Stimulated activated CD8-positive, alpha-beta memory T cell treated with anti-CD3 and anti-CD28 coated beads, Interleukin-4, amount 100 ng/mL, for 4 hours (primary cell): Measurements from ENCODE around the gene KCNH2.

Experiments used
- DNase-seq, 2 donors: peaks; one replicate each; pipeline ENCODE4 v3.0.0-alpha.2; 2020; ENCODE audit warnings: low read depth in 2 of 2, low spot score in 1 of 2

KCNH2 gene

GRCh38 chr7:150949564-150949963 is 28.6 kb downstream of the KCNH2 start:
- DNase-seq: no peak

GRCh38 chr7:150948791-150949251 is 29.3 kb downstream of the KCNH2 start:
- no peak for DNase-seq

GRCh38 chr7:150947761-150948651 is 30.1 kb downstream of the KCNH2 start:
- DNase-seq: no peak

- DNase-seq: no peak
These were observed 30.8 kb downstream of the KCNH2 start for GRCh38 chr7:150947241-150947745.

GRCh38 chr7:150946421-150947240 is 31.5 kb downstream of the KCNH2 start:
- DNase-seq: no peak

- DNase-seq: no peak
These were observed 32.2 kb downstream of the KCNH2 start for GRCh38 chr7:150945853-150946420.

- DNase-seq: no peak
These were observed 32.8 kb downstream of the KCNH2 start for GRCh38 chr7:150945171-150945852.

GRCh38 chr7:150944066-150945042 is 33.8 kb downstream of the KCNH2 start:
- no peak for DNase-seq

GRCh38 chr7:150943453-150943814 is 34.7 kb downstream of the KCNH2 start:
- no peak for DNase-seq

GRCh38 chr7:150942591-150943452 is 35.3 kb downstream of the KCNH2 start:
- no peak for DNase-seq

- DNase-seq: no peak
These were observed 36.0 kb downstream of the KCNH2 start for GRCh38 chr7:150942001-150942590.

GRCh38 chr7:150941351-150942000 is 36.6 kb downstream of the KCNH2 start:
- DNase-seq: no peak

GRCh38 chr7:150940431-150941102 is 37.6 kb downstream of the KCNH2 start:
- DNase-seq: no peak

- no peak for DNase-seq
These were observed 38.7 kb downstream of the KCNH2 start for GRCh38 chr7:150939466-150939865.

- DNase-seq: no peak
These were observed 39.1 kb downstream of the KCNH2 start for GRCh38 chr7:150939052-150939451.

GRCh38 chr7:150938566-150938965 is 39.6 kb downstream of the KCNH2 start:
- DNase-seq: no peak

GRCh38 chr7:150937848-150938561 is 40.1 kb downstream of the KCNH2 start:
- DNase-seq: no peak
